ENCODE measurements around the gene CWC27. TPM values are rescaled to one million over a fixed set of nuclear protein-coding genes. Genes with fewer than 3 reads are reported as not detected.
"Not testable (repeated sequence)": the region's sequence is repeated elsewhere in the genome, so short reads cannot be mapped to it uniquely, and the experiment has no call there.

The CWC27 gene
- total RNA-seq, 2 donors from 2014 or later = 8.5 to 12.5 TPM

- WGBS = 90% methylated on average over 1 of the region's 1 CpG
- Histone ChIP-seq H3K4me3 (no peak overlapping the region), H3K27ac (no peak overlapping the region), H3K9me3 (no peaks in the 10 kb centered on the region), H3K4me1 (replicated peaks) (no peaks in the 10 kb centered on the region), H3K27me3 (replicated peaks; ENCODE audit: insufficient read depth) (no peaks in the 10 kb centered on the region), H3K36me3 (no peaks in the 10 kb centered on the region)
- no peak for DNase-seq (ENCODE audit: low spot score)
- intact Hi-C loops (cut with DNase I) = no loop called here
- no peak for TF ChIP-seq CTCF (IDR thresholded peaks at IDR 0.05)
- no peak for TF ChIP-seq POLR2A (IDR thresholded peaks at IDR 0.05)
- no peak for TF ChIP-seq POLR2AphosphoS5 (IDR thresholded peaks at IDR 0.05)
Measured at GRCh38 chr5:64899838-64900237, 131.1 kb downstream of the CWC27 start.

- Histone ChIP-seq H3K9me3 (no peaks in the 10 kb centered on the region), H3K27ac (no peak overlapping the region), H3K27me3 (replicated peaks; ENCODE audit: insufficient read depth) (no peaks in the 10 kb centered on the region), H3K36me3 (no peaks in the 10 kb centered on the region), H3K4me1 (replicated peaks) (no peaks in the 10 kb centered on the region), H3K4me3 (no peak overlapping the region)
- intact Hi-C loops (cut with DNase I) = no loop called here
- TF ChIP-seq CTCF (IDR thresholded peaks at IDR 0.05) (no peak), POLR2A (IDR thresholded peaks at IDR 0.05) (no peak), POLR2AphosphoS5 (IDR thresholded peaks at IDR 0.05) (no peak)
- 54% methylated on average over 2 of the region's 2 CpGs for WGBS
- no peak for DNase-seq (ENCODE audit: low spot score)
Measured at GRCh38 chr5:64900618-64901017, 131.9 kb downstream of the CWC27 start.

GRCh38 chr5:64907399-64907798 is 138.7 kb downstream of the CWC27 start:
- H3K27ac ChIP-seq; H3K36me3 ChIP-seq; H3K27me3 ChIP-seq (replicated peaks; ENCODE audit: insufficient read depth); intact Hi-C loops (cut with DNase I); H3K4me1 ChIP-seq (replicated peaks); H3K4me3 ChIP-seq; H3K9me3 ChIP-seq; DNase-seq (ENCODE audit: low spot score): not testable (repeated sequence)

GRCh38 chr5:64914396-64914795 is 145.7 kb downstream of the CWC27 start:
- Histone ChIP-seq H3K4me1 (replicated peaks) (no peaks in the 10 kb centered on the region), H3K36me3 (no peaks in the 10 kb centered on the region), H3K4me3 (no peak overlapping the region), H3K27me3 (replicated peaks; ENCODE audit: insufficient read depth) (no peaks in the 10 kb centered on the region), H3K27ac (no peak overlapping the region), H3K9me3 (no peaks in the 10 kb centered on the region)
- DNase-seq (ENCODE audit: low spot score) = no peak
- TF ChIP-seq POLR2A (IDR thresholded peaks at IDR 0.05) (no peak), CTCF (IDR thresholded peaks at IDR 0.05) (no peak), POLR2AphosphoS5 (IDR thresholded peaks at IDR 0.05) (no peak)
- 97% methylated on average over 5 of the region's 5 CpGs for WGBS
- intact Hi-C loops (cut with DNase I) = no loop called here

- Histone ChIP-seq H3K27me3 (replicated peaks; ENCODE audit: insufficient read depth) (no peaks in the 10 kb centered on the region), H3K4me1 (replicated peaks) (no peaks in the 10 kb centered on the region), H3K36me3 (no peaks in the 10 kb centered on the region), H3K9me3 (no peaks in the 10 kb centered on the region), H3K27ac (no peak overlapping the region), H3K4me3 (no peak overlapping the region)
- intact Hi-C loops (cut with DNase I) = no loop called here
- DNase-seq (ENCODE audit: low spot score) = no peak
- 98% methylated on average over 1 of the region's 1 CpG for WGBS
- TF ChIP-seq POLR2A (IDR thresholded peaks at IDR 0.05) (no peak), CTCF (IDR thresholded peaks at IDR 0.05) (no peak), POLR2AphosphoS5 (IDR thresholded peaks at IDR 0.05) (no peak)
Measured at GRCh38 chr5:64918083-64918482, 149.4 kb downstream of the CWC27 start.
